Liver (tissue), 9 donors: Measurements from ENCODE around the gene PPM1A. TPM values are rescaled to one million over a fixed set of nuclear protein-coding genes. Genes with fewer than 3 reads are reported as not detected.
A peak's percentile ranks its signal among the peaks of the same experiment; 100 is the strongest.

ENCODE experiments used
- DNase-seq: peaks from one replicate; pipeline ENCODE4 v3.0.0-alpha.2; 2017; ENCODE audit warnings: low spot score
- H3K27ac ChIP-seq, 2 donors: one replicate each; pipeline ENCODE4 v1.7.0; 2013; ENCODE audit warnings: inconsistent platforms in 2 of 2, low read length in 2 of 2, control low read depth in 1 of 2, low read depth in 1 of 2, mild to moderate bottlenecking in 1 of 2
- H3K27me3 ChIP-seq, 4 donors: one replicate each; pipeline versions ENCODE4 v1.6.1 to v1.7.0; 2013; ENCODE audit warnings: low read length in 3 of 4, inconsistent platforms in 1 of 4, mild to moderate bottlenecking in 1 of 4, moderate library complexity in 1 of 4; ENCODE audit not compliant: control insufficient read depth in 4 of 4, insufficient read depth in 4 of 4
- H3K36me3 ChIP-seq, 4 donors: one replicate each; pipeline versions ENCODE4 v1.6.1 to v1.7.0; 2013; ENCODE audit warnings: low read length in 3 of 4, mild to moderate bottlenecking in 3 of 4, low read depth in 1 of 4, moderate library complexity in 1 of 4; ENCODE audit not compliant: control insufficient read depth in 4 of 4, insufficient read depth in 3 of 4
- H3K4me1 ChIP-seq, 4 donors: one replicate each; pipeline versions ENCODE4 v1.6.1 to v1.7.0; 2013; ENCODE audit warnings: low read length in 3 of 4, mild to moderate bottlenecking in 3 of 4, moderate library complexity in 1 of 4; ENCODE audit not compliant: control insufficient read depth in 4 of 4, insufficient read depth in 4 of 4
- H3K4me3 ChIP-seq, 3 donors: one replicate each; pipeline versions ENCODE4 v1.6.1 to v1.7.0; 2013; ENCODE audit warnings: low read length in 3 of 3, control low read depth in 1 of 3, low read depth in 1 of 3, mild to moderate bottlenecking in 1 of 3
- H3K9ac ChIP-seq, 2 donors: one replicate each; pipeline ENCODE4 v1.7.0; 2013; ENCODE audit warnings: low read length in 2 of 2, mild to moderate bottlenecking in 2 of 2, moderate library complexity in 2 of 2, control low read depth in 1 of 2, low read depth in 1 of 2
- H3K9me3 ChIP-seq, 4 donors: one replicate each; pipeline versions ENCODE4 v1.6.1 to v1.7.0; 2013; ENCODE audit warnings: low read length in 3 of 4; ENCODE audit not compliant: control insufficient read depth in 4 of 4
- ATF3 ChIP-seq: IDR thresholded peaks from 2 replicates; pipeline ENCODE4 v1.6.1; 2016; ENCODE audit warnings: antibody characterized with exemption
- CTCF ChIP-seq: fragments of 150-350 bp; IDR thresholded peaks from 2 replicates; pipeline ENCODE4 v1.5.1; 2017; ENCODE audit warnings: improper control_type of control experiment, low read depth, low read length; ENCODE audit not compliant: missing input control
- EGR1 ChIP-seq, 2 donors: IDR thresholded peaks; 2 replicates each; pipeline ENCODE4 v1.6.1; 2016 to 2018; ENCODE audit warnings: antibody characterized with exemption in 2 of 2, low read depth in 2 of 2
- FOXA1 ChIP-seq: IDR thresholded peaks from 2 replicates; pipeline ENCODE4 v1.6.1; 2016; ENCODE audit warnings: antibody characterized with exemption
- FOXA2 ChIP-seq: IDR thresholded peaks from 2 replicates; pipeline ENCODE4 v1.6.1; 2016; ENCODE audit warnings: antibody characterized with exemption
- GABPA ChIP-seq, 2 donors: IDR thresholded peaks in 1 of 2; conservative IDR thresholded peaks in 1 of 2; 2 replicates each; pipeline ENCODE4 v1.6.1; 2016; ENCODE audit warnings: antibody characterized with exemption in 2 of 2, mild to moderate bottlenecking in 1 of 2, moderate library complexity in 1 of 2
- HNF4A ChIP-seq, 2 donors: conservative IDR thresholded peaks; 2 replicates each; pipeline ENCODE4 v1.6.1; 2016; ENCODE audit warnings: antibody characterized with exemption in 2 of 2, mild to moderate bottlenecking in 2 of 2
- HNF4G ChIP-seq: IDR thresholded peaks from 2 replicates; pipeline ENCODE4 v1.6.1; 2016; ENCODE audit warnings: antibody characterized with exemption
- JUND ChIP-seq, 2 donors: IDR thresholded peaks; 2 replicates each; pipeline ENCODE4 v1.6.1; 2016; ENCODE audit warnings: antibody characterized with exemption in 2 of 2
- MAX ChIP-seq: IDR thresholded peaks from 2 replicates; pipeline ENCODE4 v1.6.1; 2016; ENCODE audit warnings: antibody characterized with exemption
- NR2F2 ChIP-seq: IDR thresholded peaks from 2 replicates; pipeline ENCODE4 v1.6.1; 2016; ENCODE audit warnings: antibody characterized with exemption
- RAD21 ChIP-seq, 2 donors: IDR thresholded peaks; 2 replicates each; pipeline ENCODE4 v1.6.1; 2016; ENCODE audit warnings: antibody characterized with exemption in 2 of 2, mild to moderate bottlenecking in 2 of 2
- RXRA ChIP-seq, 2 donors: IDR thresholded peaks; 2 replicates each; pipeline ENCODE4 v1.6.1; 2017 to 2018; ENCODE audit warnings: antibody characterized with exemption in 2 of 2, mild to moderate bottlenecking in 1 of 2
- SP1 ChIP-seq: IDR thresholded peaks from 2 replicates; pipeline ENCODE4 v1.6.1; 2018; ENCODE audit warnings: antibody characterized with exemption, mild to moderate bottlenecking
- TAF1 ChIP-seq: conservative IDR thresholded peaks from 2 replicates; pipeline ENCODE4 v1.6.1; 2016; ENCODE audit warnings: antibody characterized with exemption, mild to moderate bottlenecking
- YY1 ChIP-seq: IDR thresholded peaks from 2 replicates; pipeline ENCODE4 v1.6.1; 2016; ENCODE audit warnings: antibody characterized with exemption, mild to moderate bottlenecking
- ZBTB33 ChIP-seq: IDR thresholded peaks from 2 replicates; pipeline ENCODE4 v1.6.1; 2016; ENCODE audit warnings: antibody characterized with exemption
- WGBS: extraction: QIAGEN DNeasy Blood & Tissue Kit; methylation state at CpG from one replicate; pipeline ENCODE4 v1.1.7; 2013; 5-methylcytosine and 5-hydroxymethylcytosine counted together
- polyA plus RNA-seq, 2 donors: library from polyadenylated mRNA; stranded (reverse) in 1 of 2; unstranded in 1 of 2; fragments of 200-250 nt in 1 of 2; fragments of >200 nt in 1 of 2; fragmentation: Nextera tagmentation in 1 of 2; extraction: Ambion mirVana in 1 of 2; gene quantifications; one replicate each; pipeline versions ENCODE4 v1.2.1 to v1.2.3, GENCODE V29; 2013 to 2015
- total RNA-seq, 2 donors: library from RNA; depleted of rRNA; stranded (reverse); fragments of >200 nt; gene quantifications; one replicate each; pipeline ENCODE4 v1.2.3, GENCODE V29; 2014
- donor health status: healthy.
- donor health status: healthy.
- donor health status: healthy.
- donor health status: healthy.
- donor health status: healthy.

PPM1A gene
- total and polyA plus RNA-seq, 4 donors: 23.0 to 43.2 (median 29.5) TPM

DNA sequence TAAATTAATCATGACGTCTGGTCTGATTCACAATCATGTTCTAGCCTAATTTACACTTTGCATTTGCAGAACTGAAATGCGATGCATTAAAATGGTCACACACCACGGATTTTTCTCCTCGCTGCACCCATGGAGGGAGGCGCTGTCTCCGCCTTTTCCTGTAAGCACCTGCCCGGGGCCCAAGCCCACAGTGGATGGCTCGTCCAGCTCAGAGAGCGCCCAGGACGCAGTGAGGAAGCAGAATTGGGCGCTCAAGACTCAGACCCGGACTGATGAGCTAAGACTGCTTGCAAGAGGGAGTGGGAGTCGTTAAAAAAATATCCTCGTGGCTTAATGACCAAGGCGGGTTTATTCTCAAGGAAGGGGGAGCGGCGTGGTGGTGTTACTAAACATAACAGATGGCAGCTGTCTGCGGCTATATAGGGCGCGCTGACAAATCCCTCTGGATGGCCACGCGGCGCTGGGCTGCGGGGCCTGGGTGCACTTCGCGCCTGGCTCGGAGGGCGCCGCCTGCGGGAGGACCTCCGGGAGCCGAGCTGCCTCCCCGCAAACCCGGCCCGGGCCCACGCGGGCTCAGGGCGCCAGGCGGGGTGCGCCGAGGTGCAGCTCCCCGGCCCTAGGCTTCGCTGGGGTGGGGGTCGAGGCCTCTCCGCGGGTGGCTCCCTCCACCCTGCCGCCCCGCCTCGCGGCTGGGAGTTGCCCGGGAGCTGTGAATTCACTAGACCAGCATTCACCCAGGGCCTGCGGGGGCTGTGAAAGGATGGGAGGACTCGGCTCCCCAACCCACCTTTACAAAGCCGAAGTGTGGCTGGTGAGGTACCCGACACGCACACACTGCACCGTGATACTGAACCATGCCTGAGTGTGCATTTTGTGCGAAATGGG lies 78.7 kb downstream of the PPM1A start:
- DNase-seq: no peak
- Histone ChIP-seq H3K27me3 (no peaks in the 10 kb centered on the region), H3K27ac (no peak overlapping the region), H3K9ac (no peak overlapping the region), H3K9me3 (no peaks in the 10 kb centered on the region), H3K4me3 (peak overlapping the region; percentile 23 to 27 (median 24)), H3K36me3 (no peaks in the 10 kb centered on the region), H3K4me1 (peaks cover 0 to 13% (median 7%) of the 10 kb centered on the region in 4 donors)
- no peak for TF ChIP-seq GABPA (IDR thresholded peaks at IDR 0.05 in 1 of 2, conservative IDR thresholded peaks at IDR 0.05 in 1 of 2)
- peak; percentile 30 for TF ChIP-seq YY1
- TF ChIP-seq ATF3: no peak
- no peak for TF ChIP-seq FOXA1
- no peak for TF ChIP-seq RXRA (IDR thresholded peaks at IDR 0.05)
- peak in 1 of 2 donors; percentile 13 for TF ChIP-seq RAD21 (IDR thresholded peaks at IDR 0.05)
- no peak for TF ChIP-seq NR2F2
- no peak for TF ChIP-seq HNF4A (conservative IDR thresholded peaks at IDR 0.05)
- TF ChIP-seq JUND (IDR thresholded peaks at IDR 0.05): no peak
- WGBS: 12% methylated on average over 58 of the region's 58 CpGs

- Histone ChIP-seq H3K27ac (no peak overlapping the region), H3K36me3 (no peaks in the 10 kb centered on the region), H3K27me3 (no peaks in the 10 kb centered on the region), H3K9me3 (no peaks in the 10 kb centered on the region), H3K4me3 (no peak overlapping the region), H3K9ac (no peak overlapping the region), H3K4me1 (peaks cover 0 to 13% (median 7%) of the 10 kb centered on the region in 4 donors)
- 78% methylated on average over 6 of the region's 6 CpGs for WGBS
- DNase-seq: no peak
- TF ChIP-seq NR2F2 (no peak), EGR1 (IDR thresholded peaks at IDR 0.05; ENCODE audit: low read depth in 2 of 2) (no peak), ATF3 (no peak), FOXA1 (no peak), MAX (no peak), SP1 (no peak), RAD21 (IDR thresholded peaks at IDR 0.05) (no peak), CTCF (no peak), JUND (IDR thresholded peaks at IDR 0.05) (no peak), RXRA (IDR thresholded peaks at IDR 0.05) (no peak), HNF4A (conservative IDR thresholded peaks at IDR 0.05) (no peak), YY1 (no peak), FOXA2 (no peak), HNF4G (no peak)
Measured at GRCh38 chr14:60328583-60328982, 79.6 kb downstream of the PPM1A start.

- Histone ChIP-seq H3K9ac (no peak overlapping the region), H3K36me3 (no peaks in the 10 kb centered on the region), H3K27me3 (no peaks in the 10 kb centered on the region), H3K9me3 (no peaks in the 10 kb centered on the region), H3K4me3 (no peak overlapping the region), H3K27ac (no peak overlapping the region), H3K4me1 (peaks cover 0 to 13% (median 7%) of the 10 kb centered on the region in 4 donors)
- 88% methylated on average over 2 of the region's 2 CpGs for WGBS
- no peak for TF ChIP-seq TAF1
- no peak for TF ChIP-seq FOXA2
- no peak for TF ChIP-seq GABPA (IDR thresholded peaks at IDR 0.05 in 1 of 2, conservative IDR thresholded peaks at IDR 0.05 in 1 of 2)
- no peak for TF ChIP-seq EGR1 (IDR thresholded peaks at IDR 0.05; ENCODE audit: low read depth in 2 of 2)
- TF ChIP-seq ZBTB33: no peak
- no peak for TF ChIP-seq HNF4A (conservative IDR thresholded peaks at IDR 0.05)
- no peak for TF ChIP-seq CTCF
- no peak for TF ChIP-seq SP1
- no peak for TF ChIP-seq MAX
- DNase-seq: no peak
Measured at GRCh38 chr14:60329274-60329673, 80.3 kb downstream of the PPM1A start.
